A549 (cell line): Measurements from ENCODE around the gene RPL13. TPM values are rescaled to one million over a fixed set of nuclear protein-coding genes. Genes with fewer than 3 reads are reported as not detected.

Source experiments
- ATAC-seq, 2 experiments: fragments of 200-7000 bp in 1 of 2; fragments of >200 bp in 1 of 2; cut with Nextera tagmentation in 1 of 2; cut with Tn5 transposase in 1 of 2; 3 replicates each; pipeline versions ENCODE4 v1.8.0 to v1.9.1; 2018 to 2020; ENCODE audit warnings: mild to moderate bottlenecking in 1 of 2, moderate library complexity in 1 of 2
- CTCF ChIA-PET: fragments of 300-600 bp; sonication (Branson Sonifier 250); formaldehyde crosslinking; extraction: SDS; loops from one replicate; lab custom pipeline; 2021; ENCODE audit warnings: antibody characterized with exemption, inconsistent platforms; lab: Yijun Ruan, JAX
- POLR2A ChIA-PET: fragments of 350-600 bp; formaldehyde crosslinking; extraction: SDS; loops from one replicate; lab custom pipeline; 2021; ENCODE audit warnings: antibody characterized with exemption, inconsistent platforms; lab: Yijun Ruan, JAX
- DNase-seq, 2 experiments: peaks; one replicate each; pipeline versions ENCODE4 v3.0.0 to v3.0.0-alpha.2; 2011 to 2016; ENCODE audit warnings: low read depth in 1 of 2, low spot score in 1 of 2
- FAIRE-seq: peaks from 2 replicates; lab custom pipeline; 2011; peaks lifted over from hg19 to GRCh38; lab: Jason Lieb, UNC
- H3K27ac ChIP-seq, 2 experiments: fragments of >200 bp; sonication (Bioruptor Twin); formaldehyde crosslinking; 3 replicates each; pipeline ENCODE4 v1.5.1; 2016 to 2017
- H3K4me1 ChIP-seq: fragments of >200 bp; sonication (Bioruptor Twin); formaldehyde crosslinking; 3 replicates; pipeline ENCODE4 v1.6.1; 2016
- H3K4me2 ChIP-seq: fragments of >200 bp; sonication (Bioruptor Twin); formaldehyde crosslinking; 3 replicates; pipeline ENCODE4 v1.6.1; 2016
- H3K4me3 ChIP-seq: fragments of >200 bp; sonication (Bioruptor Twin); formaldehyde crosslinking; 3 replicates; pipeline ENCODE4 v1.5.1; 2016
- H3K9me3 ChIP-seq: fragments of >200 bp; sonication (Bioruptor Twin); formaldehyde crosslinking; 3 replicates; pipeline ENCODE4 v1.6.1; 2016
- ATOH8 ChIP-seq: fragments of 250-450 bp; sonication (Bioruptor Pico); IDR thresholded peaks from 2 replicates; pipeline ENCODE4 v1.5.0; 2020; ENCODE audit warnings: low read depth, mild to moderate bottlenecking, moderate library complexity
- BCL3 ChIP-seq: fragments of >200 bp; sonication (Bioruptor Twin); formaldehyde crosslinking; IDR thresholded peaks from 3 replicates; pipeline ENCODE4 v1.6.1; 2016
- BHLHE40 ChIP-seq: IDR thresholded peaks from 2 replicates; pipeline ENCODE4 v1.6.1; 2012; ENCODE audit warnings: low read depth, low read length, inconsistent platforms
- E2F6 ChIP-seq: IDR thresholded peaks from 2 replicates; pipeline ENCODE4 v1.6.1; 2012; ENCODE audit warnings: low read depth, borderline replicate concordance
- ELK1 ChIP-seq: fragments of 150-350 bp; IDR thresholded peaks from 2 replicates; pipeline ENCODE4 v1.6.1; 2014; ENCODE audit warnings: low read depth, mild to moderate bottlenecking, low read length
- EP300 ChIP-seq, 2 experiments: fragments of >200 bp; sonication (Bioruptor Twin); formaldehyde crosslinking; IDR thresholded peaks; 2 replicates in 1 of 2; 3 replicates in 1 of 2; pipeline ENCODE4 v1.6.1; 2016 to 2017
- ESRRA ChIP-seq: fragments of 150-350 bp; IDR thresholded peaks from 2 replicates; pipeline ENCODE4 v1.6.1; 2014; ENCODE audit warnings: mild to moderate bottlenecking, low read length, borderline replicate concordance
- FOSB ChIP-seq: fragments of 250-450 bp; sonication (Bioruptor Pico); IDR thresholded peaks from 2 replicates; pipeline ENCODE4 v1.5.0; 2020; ENCODE audit warnings: mild to moderate bottlenecking, moderate library complexity
- FOXS1 ChIP-seq: fragments of 250-450 bp; sonication (Bioruptor Pico); IDR thresholded peaks from 2 replicates; pipeline ENCODE4 v1.5.0; 2020; ENCODE audit warnings: mild to moderate bottlenecking, moderate library complexity
- HMGXB4 ChIP-seq: fragments of 250-450 bp; sonication (Bioruptor Pico); IDR thresholded peaks from 2 replicates; pipeline ENCODE4 v1.5.0; 2021; ENCODE audit warnings: mild to moderate bottlenecking, moderate library complexity, borderline replicate concordance
- HOXA7 ChIP-seq: fragments of 250-450 bp; sonication (Bioruptor Pico); IDR thresholded peaks from 2 replicates; pipeline ENCODE4 v1.5.0; 2020; ENCODE audit warnings: mild to moderate bottlenecking, moderate library complexity
- HOXB13 ChIP-seq: fragments of 250-450 bp; sonication (Bioruptor Pico); IDR thresholded peaks from 2 replicates; pipeline ENCODE4 v1.5.0; 2020; ENCODE audit warnings: low read depth, mild to moderate bottlenecking, moderate library complexity
- KDM1A ChIP-seq: fragments of 200-600 bp; sonication (generic); IDR thresholded peaks from 2 replicates; pipeline ENCODE4 v1.6.1; 2016; ENCODE audit warnings: low read depth, mild to moderate bottlenecking
- KDM5A ChIP-seq: fragments of 200-600 bp; sonication (generic); IDR thresholded peaks from 2 replicates; pipeline ENCODE4 v1.6.1; 2016; ENCODE audit warnings: antibody characterized with exemption, mild to moderate bottlenecking
- MAFK ChIP-seq: fragments of 450-650 bp; IDR thresholded peaks from 2 replicates; pipeline ENCODE4 v1.6.1; 2014; ENCODE audit not compliant: partially characterized antibody
- MYC ChIP-seq: IDR thresholded peaks from 2 replicates; pipeline ENCODE4 v1.6.1; 2012; ENCODE audit warnings: mild to moderate bottlenecking, inconsistent platforms, low read length, improper control_type of control experiment, borderline replicate concordance
- POLR2A ChIP-seq: IDR thresholded peaks from 2 replicates; pipeline ENCODE4 v1.6.1; 2012; ENCODE audit warnings: mild to moderate bottlenecking, low read length
- RFX5 ChIP-seq: fragments of 450-650 bp; IDR thresholded peaks from 2 replicates; pipeline ENCODE4 v1.7.1; 2014; ENCODE audit warnings: antibody characterized with exemption, mild to moderate bottlenecking, moderate library complexity
- ZFP36 ChIP-seq: fragments of 450-650 bp; IDR thresholded peaks from 2 replicates; pipeline ENCODE4 v1.6.1; 2014; ENCODE audit warnings: borderline replicate concordance; ENCODE audit not compliant: partially characterized antibody
- WGBS: methylation state at CpG from one replicate; pipeline ENCODE4 v1.1.6; 2017; ENCODE audit errors: missing lambda C conversion rate; 5-methylcytosine and 5-hydroxymethylcytosine counted together
- polyA plus RNA-seq, 4 experiments: library from polyadenylated mRNA; depleted of rRNA in 3 of 4; stranded (reverse); fragments of >200 nt; fragmentation: RNase III in 1 of 4; extraction: RNeasy Plus Mini Kit Qiagen cat#74134 plus additional on column Dnase treatment in 1 of 4; gene quantifications; 2 replicates in 3 of 4; 3 replicates in 1 of 4; pipeline ENCODE4 v1.2.3, GENCODE V29; 2011 to 2017

RPL13 gene
- polyA plus RNA-seq, 2 of the 4 experiments (the other 2 are of a cell fraction): 2,911 to 3,044 TPM

GRCh38 chr16:89572485-89573205, 12.2 kb downstream of the RPL13 start:
- Histone ChIP-seq H3K9me3 (no peaks in the 10 kb centered on the region), H3K27ac (no peak overlapping the region), H3K4me3 (no peak overlapping the region), H3K4me2 (no peak overlapping the region), H3K4me1 (peaks cover 15% of the 10 kb centered on the region)
- ATAC-seq (no peak), DNase-seq (no peak), FAIRE-seq (no peak)
- POLR2A ChIA-PET: no interaction called here
- CTCF ChIA-PET: interaction anchor here (1.3 kb wide), 1 partner anchor 43 kb away, joined by 5 read pairs; no protein-coding TSS in a partner anchor
- 83% methylated on average over 19 of the region's 19 CpGs for WGBS
- TF ChIP-seq EP300 (IDR thresholded peaks at IDR 0.05) (no peak), BHLHE40 (no peak), ATOH8 (CRISPR knock-in tag) (no peak), ELK1 (no peak), KDM1A (no peak), HOXA7 (no peak), HMGXB4 (CRISPR knock-in tag) (no peak), KDM5A (no peak), FOXS1 (CRISPR knock-in tag) (no peak), BCL3 (no peak), ZFP36 (no peak), FOSB (CRISPR knock-in tag) (no peak), HOXB13 (CRISPR knock-in tag) (no peak), E2F6 (no peak), MAFK (no peak), RFX5 (no peak), ESRRA (no peak), POLR2A (no peak), MYC (no peak)
